A673 (cell line): ENCODE data around the gene ACADL.

ENCODE experiments used
- EZH2 ChIP-seq: fragments of 200-600 bp; sonication (generic); IDR thresholded peaks from 2 replicates; pipeline ENCODE4 v1.6.1; 2017; ENCODE audit warnings: borderline replicate concordance, low read depth, mild to moderate bottlenecking, mixed read lengths, antibody characterized with exemption, low read length; ENCODE audit not compliant: poor library complexity, severe bottlenecking
- TF ChIP-seq, protein P1 (sequence below): fragments of 300-800, 200-600 bp; sonication (generic); conservative IDR thresholded peaks from 2 replicates; pipeline ENCODE4 v1.5.1; 2017; ENCODE audit warnings: low read depth, mild to moderate bottlenecking, antibody characterized with exemption, low read length, moderate library complexity, mixed read lengths

- TF ChIP-seq, protein P1, sequence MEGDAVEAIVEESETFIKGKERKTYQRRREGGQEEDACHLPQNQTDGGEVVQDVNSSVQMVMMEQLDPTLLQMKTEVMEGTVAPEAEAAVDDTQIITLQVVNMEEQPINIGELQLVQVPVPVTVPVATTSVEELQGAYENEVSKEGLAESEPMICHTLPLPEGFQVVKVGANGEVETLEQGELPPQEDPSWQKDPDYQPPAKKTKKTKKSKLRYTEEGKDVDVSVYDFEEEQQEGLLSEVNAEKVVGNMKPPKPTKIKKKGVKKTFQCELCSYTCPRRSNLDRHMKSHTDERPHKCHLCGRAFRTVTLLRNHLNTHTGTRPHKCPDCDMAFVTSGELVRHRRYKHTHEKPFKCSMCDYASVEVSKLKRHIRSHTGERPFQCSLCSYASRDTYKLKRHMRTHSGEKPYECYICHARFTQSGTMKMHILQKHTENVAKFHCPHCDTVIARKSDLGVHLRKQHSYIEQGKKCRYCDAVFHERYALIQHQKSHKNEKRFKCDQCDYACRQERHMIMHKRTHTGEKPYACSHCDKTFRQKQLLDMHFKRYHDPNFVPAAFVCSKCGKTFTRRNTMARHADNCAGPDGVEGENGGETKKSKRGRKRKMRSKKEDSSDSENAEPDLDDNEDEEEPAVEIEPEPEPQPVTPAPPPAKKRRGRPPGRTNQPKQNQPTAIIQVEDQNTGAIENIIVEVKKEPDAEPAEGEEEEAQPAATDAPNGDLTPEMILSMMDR = no peak
- no peak for TF ChIP-seq EZH2
Measured at GRCh38 chr2:210162466-210163124, 62.7 kb downstream of the ACADL start.
